Ishikawa (cell line): Measurements from ENCODE around the gene TLNRD1.

Source experiments
- CEBPB ChIP-seq: IDR thresholded peaks from 2 replicates; pipeline ENCODE4 v1.6.1; 2012
- CREB1 ChIP-seq: IDR thresholded peaks from 2 replicates; pipeline ENCODE4 v1.6.1; 2012; ENCODE audit warnings: low read depth
- EGR1 ChIP-seq: IDR thresholded peaks from 2 replicates; pipeline ENCODE4 v1.6.1; 2012
- EP300 ChIP-seq: IDR thresholded peaks from 2 replicates; pipeline ENCODE4 v1.6.1; 2012; ENCODE audit warnings: borderline replicate concordance
- FOXM1 ChIP-seq: IDR thresholded peaks from 2 replicates; pipeline ENCODE4 v1.6.1; 2012; ENCODE audit warnings: low read depth, borderline replicate concordance
- MAX ChIP-seq: IDR thresholded peaks from 2 replicates; pipeline ENCODE4 v1.6.1; 2012
- NFIC ChIP-seq: IDR thresholded peaks from 2 replicates; pipeline ENCODE4 v1.6.1; 2012
- RAD21 ChIP-seq: IDR thresholded peaks from 2 replicates; pipeline ENCODE4 v1.6.1; 2012; ENCODE audit warnings: low read depth
- REST ChIP-seq: IDR thresholded peaks from 2 replicates; pipeline ENCODE4 v1.6.1; 2012; ENCODE audit warnings: low read depth, mild to moderate bottlenecking
- TAF1 ChIP-seq: IDR thresholded peaks from 2 replicates; pipeline ENCODE4 v1.6.1; 2012; ENCODE audit warnings: low read depth, mild to moderate bottlenecking
- TCF12 ChIP-seq: IDR thresholded peaks from 2 replicates; pipeline ENCODE4 v1.6.1; 2012; ENCODE audit warnings: low read depth
- TEAD4 ChIP-seq: IDR thresholded peaks from 2 replicates; pipeline ENCODE4 v1.6.1; 2012
- USF1 ChIP-seq: IDR thresholded peaks from 2 replicates; pipeline ENCODE4 v1.6.1; 2012
- YY1 ChIP-seq: IDR thresholded peaks from 2 replicates; pipeline ENCODE4 v1.6.1; 2012; ENCODE audit warnings: low read depth
- ZBTB7A ChIP-seq: IDR thresholded peaks from 2 replicates; pipeline ENCODE4 v1.6.1; 2012; ENCODE audit warnings: low read depth

The TLNRD1 gene

GRCh38 chr15:81001152-81002008 lies 657 bp downstream of the TLNRD1 start:
- TF ChIP-seq MAX (peak; percentile 84; the same call in 1 of the 2 replicates), RAD21 (no peak)

GRCh38 chr15:81002009-81002330 lies 1.2 kb downstream of the TLNRD1 start:
- no peak for TF ChIP-seq EGR1
- TF ChIP-seq FOXM1: no peak
- no peak for TF ChIP-seq YY1
- TF ChIP-seq ZBTB7A: no peak
- TF ChIP-seq RAD21: no peak
- no peak for TF ChIP-seq EP300
- TF ChIP-seq USF1: no peak
- no peak for TF ChIP-seq NFIC
- no peak for TF ChIP-seq MAX
- TF ChIP-seq CREB1: no peak
- TF ChIP-seq TCF12: no peak
- TF ChIP-seq TAF1: no peak
- no peak for TF ChIP-seq REST
- TF ChIP-seq TEAD4: no peak
- TF ChIP-seq CEBPB: no peak

GRCh38 chr15:81002331-81003096 lies 1.8 kb downstream of the TLNRD1 start:
- TF ChIP-seq EGR1: no peak
- no peak for TF ChIP-seq NFIC

- no peak for TF ChIP-seq EGR1
- TF ChIP-seq EP300: no peak
- TF ChIP-seq CREB1: no peak
- TF ChIP-seq CEBPB: no peak
- TF ChIP-seq TCF12: no peak
- no peak for TF ChIP-seq RAD21
- no peak for TF ChIP-seq REST
- TF ChIP-seq FOXM1: no peak
- TF ChIP-seq USF1: no peak
- TF ChIP-seq TEAD4: no peak
Measured at GRCh38 chr15:81003097-81003350, 2.3 kb downstream of the TLNRD1 start.

- TF ChIP-seq REST (no peak), ZBTB7A (no peak), YY1 (no peak), USF1 (no peak), NFIC (no peak), TAF1 (no peak), CEBPB (no peak), EP300 (no peak), CREB1 (no peak), FOXM1 (no peak), MAX (no peak), TEAD4 (no peak), EGR1 (no peak), RAD21 (no peak), TCF12 (no peak)
Measured at GRCh38 chr15:81006124-81006523, 5.4 kb downstream of the TLNRD1 start.
